ENCODE measurements around the gene EXOC3L4. TPM values are rescaled to one million over a fixed set of nuclear protein-coding genes. Genes with fewer than 3 reads are reported as not detected.

The EXOC3L4 gene
- total RNA-seq, 1 donor from 2014 or later, result not detected

DNA sequence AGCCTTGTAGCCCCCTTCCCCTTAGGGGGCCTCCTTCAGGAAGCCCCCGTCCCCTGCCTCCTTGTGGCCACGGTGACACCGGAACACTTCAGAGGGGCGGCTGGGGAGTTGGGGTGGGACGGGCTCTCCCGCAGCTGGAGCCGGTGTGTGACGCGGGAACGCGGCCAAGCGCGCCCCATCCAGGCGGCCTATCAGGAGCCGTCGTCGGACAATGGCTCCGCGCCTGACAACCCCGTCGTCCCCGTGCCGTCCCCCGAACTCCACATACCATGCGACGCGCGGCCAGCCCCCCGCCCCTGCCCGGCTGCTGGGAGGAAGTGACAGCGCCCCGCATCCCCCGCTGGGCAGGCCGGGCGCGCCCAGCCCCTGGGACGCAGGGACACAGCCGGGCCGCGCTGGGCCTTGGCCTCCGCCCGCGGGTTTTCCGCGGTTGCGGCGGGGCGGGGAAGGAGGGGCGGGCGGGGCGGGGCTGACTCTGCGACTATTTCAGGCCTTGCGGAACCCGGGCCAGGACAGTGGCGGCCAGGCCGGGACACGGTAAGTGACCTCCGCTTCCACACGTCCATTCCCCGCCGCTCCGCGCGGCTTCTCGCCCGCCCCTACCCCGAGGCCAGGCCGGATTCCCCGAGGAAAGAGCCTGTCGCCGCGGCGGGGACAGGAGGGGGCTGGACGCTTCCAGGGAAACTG lies 28.6 kb downstream of the EXOC3L4 start, which contains the start of gene TNFAIP2:
TNFAIP2 (plus strand) TSS at position 515 of the 687 bp plus-strand sequence. CDS start 2,997 bp downstream, outside the sequence.
- Histone ChIP-seq H3K9ac (no peak within 1 kb of the TSS), H3K36me3 (no peaks in the 10 kb centered on the region), H4K20me1 (ENCODE audit: low read depth) (peaks cover 14% of the 10 kb centered on the region), H3F3A (ENCODE audit: low read depth) (peaks cover 39% of the 10 kb centered on the region), H3K79me2 (ENCODE audit: low read depth) (no peaks in the 10 kb centered on the region), H2AFZ (replicated peaks) (peak within 1 kb of the TSS; percentile 88), H3K27ac (no peak within 1 kb of the TSS), H3K9me3 (ENCODE audit: low read depth) (no peaks in the 10 kb centered on the region), H3K27me3 (peaks cover 64% of the 10 kb centered on the region), H3K4me1 (peaks cover 25% of the 10 kb centered on the region), H3K4me3 (peak within 1 kb of the TSS; percentile 48), H3K4me2 (peak within 1 kb of the TSS; percentile 90)
- peaks cover 17% of the 10 kb centered on the region for H3K27me3 Mint-ChIP-seq (ENCODE audit: insufficient read depth, low read depth)
- H3K36me3 Mint-ChIP-seq, result no peaks in the 10 kb centered on the region
- no peak within 1 kb of the TSS for H3K27ac Mint-ChIP-seq
- no peaks in the 10 kb centered on the region for H3K9me3 Mint-ChIP-seq
- H3K4me3 Mint-ChIP-seq, result peak within 1 kb of the TSS; percentile 24
- peaks cover 20% of the 10 kb centered on the region for H3K4me1 Mint-ChIP-seq
- TF ChIP-seq EZH2 (IDR thresholded peaks at IDR 0.05), result no peak
- TF ChIP-seq EZH2phosphoT487 (IDR thresholded peaks at IDR 0.05), result no peak
- peak; percentile 84 for DNase-seq (ENCODE audit: low spot score)

DNA sequence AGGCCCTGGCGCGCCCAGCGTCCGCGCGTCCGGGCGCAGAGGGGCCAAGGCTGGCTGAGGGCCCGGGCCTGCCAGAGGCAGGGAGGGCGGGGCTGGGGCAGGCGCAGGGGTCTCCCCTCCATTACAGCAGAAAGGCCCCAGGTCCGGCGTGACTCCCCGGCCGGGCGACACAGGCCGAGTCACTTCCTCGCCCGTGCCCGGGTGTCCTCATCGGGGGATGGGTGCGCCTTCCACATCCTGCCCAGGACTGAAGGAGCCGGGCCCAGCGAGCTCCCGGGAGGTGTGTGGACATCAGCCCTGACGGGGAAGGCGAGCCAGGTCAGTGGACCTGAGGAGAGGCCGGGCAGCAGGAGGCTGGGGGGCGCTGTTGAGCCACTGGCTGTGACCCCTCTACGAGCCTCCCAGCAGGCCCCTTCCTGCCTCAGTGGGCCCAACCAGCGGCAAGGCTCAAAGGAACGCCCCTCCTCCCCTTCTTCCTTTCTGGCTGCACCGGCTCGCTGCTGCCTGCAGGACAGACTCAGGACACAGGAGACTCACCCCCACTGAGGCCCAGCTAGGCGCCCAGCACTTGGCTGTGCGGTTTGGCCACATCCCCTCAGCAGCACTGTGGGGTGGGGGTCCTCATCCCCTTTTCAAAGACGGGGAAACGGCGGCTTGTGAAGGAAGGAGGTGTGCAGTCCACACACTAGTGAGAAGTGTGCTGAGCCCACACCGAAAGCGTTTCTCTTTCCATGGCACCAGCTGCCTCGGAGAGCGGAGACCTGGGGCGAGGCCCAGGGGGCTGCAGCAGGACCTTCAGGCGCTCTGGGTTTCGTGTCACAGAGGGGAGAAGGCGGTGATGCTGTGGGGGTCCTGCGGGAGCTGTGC lies 29.3 kb downstream of the EXOC3L4 start:
- H2AFZ ChIP-seq (replicated peaks), result peak overlapping the region; percentile 88
- H3K9ac ChIP-seq, result no peak overlapping the region
- Mint-ChIP-seq H3K9me3 (no peaks in the 10 kb centered on the region), H3K36me3 (no peaks in the 10 kb centered on the region), H3K27me3 (ENCODE audit: insufficient read depth, low read depth) (peaks cover 23% of the 10 kb centered on the region), H3K27ac (no peak overlapping the region), H3K4me1 (peaks cover 23% of the 10 kb centered on the region), H3K4me3 (peak overlapping the region; percentile 24)
- H3K9me3 ChIP-seq (ENCODE audit: low read depth), result no peaks in the 10 kb centered on the region
- H4K20me1 ChIP-seq (ENCODE audit: low read depth), result peaks cover 14% of the 10 kb centered on the region
- TF ChIP-seq EZH2 (IDR thresholded peaks at IDR 0.05), result no peak
- TF ChIP-seq EZH2phosphoT487 (IDR thresholded peaks at IDR 0.05), result no peak
- TF ChIP-seq, protein P1, sequence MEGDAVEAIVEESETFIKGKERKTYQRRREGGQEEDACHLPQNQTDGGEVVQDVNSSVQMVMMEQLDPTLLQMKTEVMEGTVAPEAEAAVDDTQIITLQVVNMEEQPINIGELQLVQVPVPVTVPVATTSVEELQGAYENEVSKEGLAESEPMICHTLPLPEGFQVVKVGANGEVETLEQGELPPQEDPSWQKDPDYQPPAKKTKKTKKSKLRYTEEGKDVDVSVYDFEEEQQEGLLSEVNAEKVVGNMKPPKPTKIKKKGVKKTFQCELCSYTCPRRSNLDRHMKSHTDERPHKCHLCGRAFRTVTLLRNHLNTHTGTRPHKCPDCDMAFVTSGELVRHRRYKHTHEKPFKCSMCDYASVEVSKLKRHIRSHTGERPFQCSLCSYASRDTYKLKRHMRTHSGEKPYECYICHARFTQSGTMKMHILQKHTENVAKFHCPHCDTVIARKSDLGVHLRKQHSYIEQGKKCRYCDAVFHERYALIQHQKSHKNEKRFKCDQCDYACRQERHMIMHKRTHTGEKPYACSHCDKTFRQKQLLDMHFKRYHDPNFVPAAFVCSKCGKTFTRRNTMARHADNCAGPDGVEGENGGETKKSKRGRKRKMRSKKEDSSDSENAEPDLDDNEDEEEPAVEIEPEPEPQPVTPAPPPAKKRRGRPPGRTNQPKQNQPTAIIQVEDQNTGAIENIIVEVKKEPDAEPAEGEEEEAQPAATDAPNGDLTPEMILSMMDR (IDR thresholded peaks at IDR 0.05), result peak; percentile 43
- H3K4me2 ChIP-seq, result peak overlapping the region; percentile 90
- H3K4me1 ChIP-seq, result peaks cover 25% of the 10 kb centered on the region
- no peaks in the 10 kb centered on the region for H3K79me2 ChIP-seq (ENCODE audit: low read depth)
- peaks cover 39% of the 10 kb centered on the region for H3F3A ChIP-seq (ENCODE audit: low read depth)
- DNase-seq (ENCODE audit: low spot score), result peak; percentile 61
- peak overlapping the region; percentile 48 for H3K4me3 ChIP-seq
- no peak overlapping the region for H3K27ac ChIP-seq
- H3K27me3 ChIP-seq, result peaks cover 70% of the 10 kb centered on the region
- H3K36me3 ChIP-seq, result no peaks in the 10 kb centered on the region

DNA sequence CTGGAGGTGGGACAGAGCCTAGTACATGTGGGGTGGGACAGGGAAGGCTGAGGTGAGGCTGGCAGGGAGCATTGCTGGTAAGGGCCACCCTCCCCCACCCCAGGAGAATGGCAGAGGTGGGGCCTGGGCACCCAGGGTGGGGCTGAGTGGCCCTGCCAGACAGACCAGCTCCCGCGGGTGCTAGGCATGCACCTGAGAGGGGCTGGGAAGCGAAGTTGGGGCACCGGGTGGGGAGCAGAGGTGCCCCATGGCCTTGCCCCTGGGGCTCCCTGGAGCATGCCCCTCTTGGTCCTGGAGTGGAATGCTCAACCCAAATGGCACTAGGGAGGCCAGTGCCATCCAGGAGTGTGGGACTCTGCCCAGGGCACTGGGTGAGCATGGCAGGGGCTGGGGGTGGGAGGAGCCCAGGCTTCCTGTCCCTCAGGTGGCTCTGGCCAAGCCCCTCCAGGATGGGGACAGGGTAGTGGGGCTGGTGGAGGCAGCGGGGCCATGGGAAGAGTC lies 30.0 kb downstream of the EXOC3L4 start:
- Histone ChIP-seq H3K27me3 (peaks cover 72% of the 10 kb centered on the region), H2AFZ (replicated peaks) (no peak overlapping the region), H3K27ac (no peak overlapping the region), H3K4me2 (no peak overlapping the region), H3K79me2 (ENCODE audit: low read depth) (no peaks in the 10 kb centered on the region), H3F3A (ENCODE audit: low read depth) (peaks cover 39% of the 10 kb centered on the region), H3K4me1 (peaks cover 25% of the 10 kb centered on the region), H3K9me3 (ENCODE audit: low read depth) (no peaks in the 10 kb centered on the region), H3K4me3 (no peak overlapping the region), H3K9ac (no peak overlapping the region), H4K20me1 (ENCODE audit: low read depth) (peaks cover 14% of the 10 kb centered on the region), H3K36me3 (no peaks in the 10 kb centered on the region)
- no peaks in the 10 kb centered on the region for H3K36me3 Mint-ChIP-seq
- H3K27me3 Mint-ChIP-seq (ENCODE audit: insufficient read depth, low read depth), result peaks cover 24% of the 10 kb centered on the region
- TF ChIP-seq, protein P1 (IDR thresholded peaks at IDR 0.05), result no peak
- no peak for TF ChIP-seq EZH2 (IDR thresholded peaks at IDR 0.05)
- no peak for TF ChIP-seq EZH2phosphoT487 (IDR thresholded peaks at IDR 0.05)
- no peak for DNase-seq (ENCODE audit: low spot score)
- H3K9me3 Mint-ChIP-seq, result no peaks in the 10 kb centered on the region
- no peak overlapping the region for H3K4me3 Mint-ChIP-seq
- H3K4me1 Mint-ChIP-seq, result peaks cover 23% of the 10 kb centered on the region
- no peak overlapping the region for H3K27ac Mint-ChIP-seq
